ENCODE data around the gene PLS1. TPM values are rescaled to one million over a fixed set of nuclear protein-coding genes. Genes with fewer than 3 reads are reported as not detected.

The PLS1 gene
- total and polyA plus RNA-seq, 2 of the 8 experiments (the other 6 are each of a cell fraction or from before 2014, with no cell fraction given), result 18.7 to 44.7 TPM

- H4K20me1 ChIP-seq (replicated peaks in 1 of 2; ENCODE audit: control insufficient read depth in 1 of 2, insufficient read depth in 2 of 2, low read length in 2 of 2), result no peaks in the 10 kb centered on the region
- H3K4me3 ChIP-seq (ENCODE audit: extremely low read depth in 1 of 4, insufficient read depth in 2 of 4, low read depth in 3 of 4, low read length in 4 of 4), result no peak overlapping the region
- no peak overlapping the region for H3K27ac ChIP-seq (ENCODE audit: low read depth, low read length)
- no peak overlapping the region for H4K5ac ChIP-seq (ENCODE audit: insufficient read length, low read depth, low read length)
- H3K23me2 ChIP-seq (ENCODE audit: low read depth, low read length), result no peaks in the 10 kb centered on the region
- no peaks in the 10 kb centered on the region for H3K27me3 ChIP-seq (replicated peaks in 1 of 4; ENCODE audit: control insufficient read depth in 3 of 4, extremely low read depth in 1 of 4, insufficient read depth in 3 of 4, low read length in 3 of 4)
- H2BK20ac ChIP-seq (ENCODE audit: low read length), result no peak overlapping the region
- no peaks in the 10 kb centered on the region for H3K36me3 ChIP-seq (ENCODE audit: control insufficient read depth in 2 of 4, insufficient read depth in 4 of 4, low read length in 3 of 4)
- no peaks in the 10 kb centered on the region for H3K9me3 ChIP-seq (ENCODE audit: insufficient read depth in 2 of 2, low read depth in 1 of 2, low read length in 1 of 2)
- H3K14ac ChIP-seq (ENCODE audit: insufficient read length), result no peak overlapping the region
- ChIA-PET POLR2A (ENCODE audit: partially characterized antibody) (no interaction called here), CTCF (ENCODE audit: partially characterized antibody) (interaction anchor here (0.6 kb wide), 2 partner anchors 10 to 380 kb away, joined by 3 to 4 read pairs; no protein-coding TSS in a partner anchor)
- H3K4ac ChIP-seq (replicated peaks; ENCODE audit: insufficient read length, low read depth, low read length), result no peak overlapping the region
- H4K91ac ChIP-seq (replicated peaks; ENCODE audit: insufficient read length, low read length), result no peak overlapping the region
- 92% methylated on average over 3 of the region's 3 CpGs; no CpG with 5 or more reads in 1 of the 2 experiments for WGBS, 2 experiments (ENCODE audit: extremely low coverage in 1 of 2, insufficient coverage in 1 of 2, insufficient read length in 1 of 2, insufficient replicate concordance in 2 of 2, low coverage in 1 of 2, low lambda C conversion rate in 2 of 2, missing lambda C conversion rate in 1 of 2)
- DNase-seq (ENCODE audit: low read depth in 1 of 2, low spot score in 2 of 2), result no peak
- peaks cover 0 to 1% (median 0%) of the 10 kb centered on the region in 4 experiments; a peak in 1 of 7 replicates for H3K4me1 ChIP-seq (replicated peaks in 1 of 4; ENCODE audit: control insufficient read depth in 3 of 4, insufficient read depth in 4 of 4, low read length in 3 of 4)
- no peak for FAIRE-seq
- no peak overlapping the region for H2BK15ac ChIP-seq (ENCODE audit: low read length)
- H3K4me2 ChIP-seq (ENCODE audit: insufficient read depth in 1 of 2, low read depth in 2 of 2, low read length in 2 of 2), result no peak overlapping the region
- H3K9ac ChIP-seq (replicated peaks in 1 of 4; ENCODE audit: extremely low read depth in 1 of 4, low read depth in 3 of 4, low read length in 3 of 4), result no peak overlapping the region
- H2BK12ac ChIP-seq (ENCODE audit: low read depth, low read length), result no peak overlapping the region
- H2AK5ac ChIP-seq (ENCODE audit: low read depth, low read length), result no peak overlapping the region
- H2BK5ac ChIP-seq (ENCODE audit: low read depth, low read length), result no peak overlapping the region
- no peak overlapping the region for H3K23ac ChIP-seq (ENCODE audit: insufficient read length)
- no peak overlapping the region for H2AFZ ChIP-seq (ENCODE audit: low read length)
- no peaks in the 10 kb centered on the region for H3K79me2 ChIP-seq (ENCODE audit: control insufficient read depth in 1 of 2, insufficient read depth in 2 of 2, low read length in 2 of 2)
- no peak overlapping the region for H2BK120ac ChIP-seq (replicated peaks; ENCODE audit: low read depth, low read length)
- H3K56ac ChIP-seq (replicated peaks; ENCODE audit: insufficient read length, low read depth, low read length), result no peak overlapping the region
- no peak overlapping the region for H3K18ac ChIP-seq (ENCODE audit: extremely low read depth, low read length)
- H4K8ac ChIP-seq (ENCODE audit: extremely low read depth, insufficient read depth, low read length), result no peak overlapping the region
- peaks cover 2% of the 10 kb centered on the region; the same call in 1 of the 2 replicates for H3K79me1 ChIP-seq (ENCODE audit: low read depth, low read length)
- no peak for TF ChIP-seq USF2 (IDR thresholded peaks at IDR 0.05; ENCODE audit: low read length)
- no peak for TF ChIP-seq YY1 (IDR thresholded peaks at IDR 0.05; ENCODE audit: low read depth, low read length)
- no peak for TF ChIP-seq POU5F1 (IDR thresholded peaks at IDR 0.05; ENCODE audit: low read depth, low read length)
- TF ChIP-seq NANOG (IDR thresholded peaks at IDR 0.05; ENCODE audit: insufficient read depth, low read depth, low read length, poor library complexity, severe bottlenecking), result no peak
These were observed 52.8 kb downstream of the PLS1 start for GRCh38 chr3:142648950-142649349.
